Natural killer cell treated with Interleukin-12 subunit alpha and Interleukin-12 subunit beta and Interleukin-15 and Interleukin-18, amount 100 ng/mL, for 72 hours (primary cell): Measurements from ENCODE around the gene PRCC. TPM values are rescaled to one million over a fixed set of nuclear protein-coding genes. Genes with fewer than 3 reads are reported as not detected.

Experiments used
- ATAC-seq, 2 donors: fragments of 150-1000 bp; cut with Tn5 transposase in 1 of 2; sonication (Bioruptor Pico), chemical (Tn5 transposase) in 1 of 2; 2 replicates each; pipeline ENCODE4 v1.10.0; 2021
- DNase-seq: peaks from one replicate; pipeline ENCODE4 v3.0.0; 2022; ENCODE audit warnings: low spot score
- H3K27ac Mint-ChIP-seq, 2 donors: 1 replicate in 1 of 2; 2 replicates in 1 of 2; pipeline ENCODE4 v1.8.0; 2022; ENCODE audit warnings: mixed read lengths in 2 of 2, mild to moderate bottlenecking in 1 of 2, moderate library complexity in 1 of 2
- H3K27me3 Mint-ChIP-seq, 2 donors: 1 replicate in 1 of 2; 2 replicates in 1 of 2; pipeline ENCODE4 v1.8.0; 2022; ENCODE audit warnings: mixed read lengths in 2 of 2
- H3K36me3 Mint-ChIP-seq: one replicate; pipeline ENCODE4 v1.8.0; 2022; ENCODE audit warnings: mixed read lengths
- H3K4me1 Mint-ChIP-seq, 2 donors: 1 replicate in 1 of 2; 2 replicates in 1 of 2; pipeline ENCODE4 v1.8.0; 2022; ENCODE audit warnings: low read depth in 2 of 2, mixed read lengths in 2 of 2, mild to moderate bottlenecking in 1 of 2
- H3K4me3 Mint-ChIP-seq: one replicate; pipeline ENCODE4 v1.8.0; 2022; ENCODE audit warnings: mixed read lengths
- H3K9me3 Mint-ChIP-seq: 2 replicates; pipeline ENCODE4 v1.8.0; 2022; ENCODE audit warnings: mixed read lengths
- total RNA-seq, 2 donors: library from RNA; stranded (reverse); gene quantifications; one replicate each; pipeline ENCODE4 v1.2.3, GENCODE V29; 2022

The PRCC gene
- total RNA-seq, 2 donors from 2014 or later, result 86.2 to 116 TPM

- Mint-ChIP-seq H3K9me3 (no peaks in the 10 kb centered on the region), H3K27me3 (peaks cover 34 to 36% of the 10 kb centered on the region in 2 donors), H3K4me1 (peaks cover 11 to 28% of the 10 kb centered on the region in 2 donors), H3K27ac (no peak overlapping the region), H3K36me3 (no peaks in the 10 kb centered on the region), H3K4me3 (no peak overlapping the region)
- DNase-seq (no peak), ATAC-seq (no peak)
Measured at GRCh38 chr1:156845953-156846545, 78.7 kb downstream of the PRCC start.

- ATAC-seq (no peak), DNase-seq (no peak)
- Mint-ChIP-seq H3K4me3 (no peak overlapping the region), H3K36me3 (no peaks in the 10 kb centered on the region), H3K27ac (peak overlapping the region in 1 of 2 donors; percentile 20), H3K4me1 (peaks cover 11 to 28% of the 10 kb centered on the region in 2 donors), H3K9me3 (no peaks in the 10 kb centered on the region), H3K27me3 (peaks cover 34 to 36% of the 10 kb centered on the region in 2 donors)
Measured at GRCh38 chr1:156846643-156847042, 79.3 kb downstream of the PRCC start.

GRCh38 chr1:156847591-156848460 lies 80.5 kb downstream of the PRCC start:
- Mint-ChIP-seq H3K4me3 (no peak overlapping the region), H3K36me3 (no peaks in the 10 kb centered on the region), H3K9me3 (no peaks in the 10 kb centered on the region), H3K4me1 (peaks cover 11 to 28% of the 10 kb centered on the region in 2 donors), H3K27ac (peak overlapping the region in 1 of 2 donors; percentile 76), H3K27me3 (peaks cover 27 to 29% of the 10 kb centered on the region in 2 donors)
- DNase-seq (no peak), ATAC-seq (no peak)

GRCh38 chr1:156848461-156849150 lies 81.3 kb downstream of the PRCC start:
- peak overlapping the region in 1 of 2 donors; percentile 76 for H3K27ac Mint-ChIP-seq
- no peaks in the 10 kb centered on the region for H3K36me3 Mint-ChIP-seq
- peaks cover 11 to 31% of the 10 kb centered on the region in 2 donors for H3K4me1 Mint-ChIP-seq
- DNase-seq (peak; percentile 83), ATAC-seq (peak; percentile 84 to 86)
- peaks cover 22 to 26% of the 10 kb centered on the region in 2 donors for H3K27me3 Mint-ChIP-seq
- H3K4me3 Mint-ChIP-seq, result no peak overlapping the region
- H3K9me3 Mint-ChIP-seq, result no peaks in the 10 kb centered on the region

GRCh38 chr1:156849151-156849496 lies 81.8 kb downstream of the PRCC start:
- Mint-ChIP-seq H3K27me3 (peaks cover 17 to 23% of the 10 kb centered on the region in 2 donors), H3K9me3 (no peaks in the 10 kb centered on the region), H3K4me1 (peaks cover 11 to 28% of the 10 kb centered on the region in 2 donors), H3K4me3 (no peak overlapping the region), H3K27ac (peak overlapping the region in 1 of 2 donors; percentile 76), H3K36me3 (no peaks in the 10 kb centered on the region)
- DNase-seq (no peak), ATAC-seq (no peak)

Other genes starting within 250 kb of the PRCC start
- 1 to 10 TPM; 3.4 to 6.4 TPM for gene IQGAP3, start 195.0 kb upstream of the PRCC start, total RNA-seq
- 1 to 10 TPM; 1.8 to 2.2 TPM for gene TTC24, start 187.8 kb upstream of the PRCC start, total RNA-seq
- 10 to 100 TPM; 54.0 to 67.5 TPM for gene NAXE, start 175.8 kb upstream of the PRCC start, total RNA-seq
- gene GPATCH4, start 166.1 kb upstream of the PRCC start, total RNA-seq, result 100 to 1,000 TPM in 1 of 2 donors, 10 to 100 TPM in 1; 47.9 to 135 TPM
- not detected for gene HAPLN2, start 148.1 kb upstream of the PRCC start, total RNA-seq
- gene BCAN, start 125.4 kb upstream of the PRCC start, total RNA-seq, result under 1 TPM; 0.36 to 0.67 TPM
- not detected for gene NES, start 90.1 kb upstream of the PRCC start, total RNA-seq
- 1 to 10 TPM; 2.4 to 4.6 TPM for gene CRABP2, start 62.0 kb upstream of the PRCC start, total RNA-seq
- 10 to 100 TPM; 33.0 to 37.4 TPM for gene METTL25B, start 39.1 kb upstream of the PRCC start, total RNA-seq
- 10 to 100 TPM; 67.5 to 97.5 TPM for gene ISG20L2, start 38.8 kb upstream of the PRCC start, total RNA-seq
- gene MRPL24, start 26.4 kb upstream of the PRCC start, total RNA-seq, result 10 to 100 TPM; 52.9 to 71.2 TPM
- 100 to 1,000 TPM; 208 to 308 TPM for gene HDGF, start 15.9 kb upstream of the PRCC start, total RNA-seq
- gene SH2D2A, start 49.3 kb downstream of the PRCC start, total RNA-seq, result 100 to 1,000 TPM; 153 to 188 TPM
- under 1 TPM; 0.14 TPM for gene INSRR, start 91.6 kb downstream of the PRCC start, total RNA-seq
- gene NTRK1, start 93.3 kb downstream of the PRCC start, total RNA-seq, result 1 to 10 TPM; 1.4 to 8.1 TPM
- under 1 TPM in 1 of 2 donors, not detected in 1; 0.64 TPM for gene PEAR1, start 126.2 kb downstream of the PRCC start, total RNA-seq
- gene LRRC71, start 153.1 kb downstream of the PRCC start, total RNA-seq, result not detected